ENCODE data around the gene CD300C.

CD300C gene

GRCh38 chr17:74569020-74570003 is 23.4 kb upstream of the CD300C start:
- no peaks in the 10 kb centered on the region for H3K4me1 ChIP-seq (ENCODE audit: low read length)
- no peaks in the 10 kb centered on the region for H3F3A ChIP-seq (ENCODE audit: insufficient read depth, low read length)
- no peaks in the 10 kb centered on the region for H3K79me2 ChIP-seq (ENCODE audit: low read length)
- TF ChIP-seq EZH2phosphoT487 (IDR thresholded peaks at IDR 0.05; ENCODE audit: low read length) (no peak), EZH2 (optimal IDR thresholded peaks at IDR 0.05; ENCODE audit: low read depth, low read length) (no peak), CTCF (IDR thresholded peaks at IDR 0.05; ENCODE audit: low read length) (no peak)
- H3K4me2 ChIP-seq (ENCODE audit: low read depth, low read length): no peak overlapping the region
- no peak overlapping the region for H2AFZ ChIP-seq (ENCODE audit: low read length)
- no peak overlapping the region for H3K27ac ChIP-seq (ENCODE audit: low read length)
- no peaks in the 10 kb centered on the region for H3K9me2 ChIP-seq (replicated peaks; ENCODE audit: insufficient read depth, low read length)
- peaks cover 82% of the 10 kb centered on the region for H3K27me3 ChIP-seq (replicated peaks; ENCODE audit: insufficient read depth, low read length)
- H3K9ac ChIP-seq (ENCODE audit: low read length): no peak overlapping the region
- no peaks in the 10 kb centered on the region for H3K9me3 ChIP-seq (replicated peaks; ENCODE audit: insufficient read depth, low read length)
- no peaks in the 10 kb centered on the region for H3K36me3 ChIP-seq (replicated peaks; ENCODE audit: insufficient read depth, low read length)
- H3K4me3 ChIP-seq (ENCODE audit: low read length): no peak overlapping the region
- peak; percentile 26 for DNase-seq
- no peaks in the 10 kb centered on the region for H4K20me1 ChIP-seq (ENCODE audit: insufficient read depth, low read length)

GRCh38 chr17:74568106-74568873 is 22.4 kb upstream of the CD300C start:
- no peak overlapping the region for H3K4me3 ChIP-seq (ENCODE audit: low read length)
- no peak overlapping the region for H3K9ac ChIP-seq (ENCODE audit: low read length)
- H3K36me3 ChIP-seq (replicated peaks; ENCODE audit: insufficient read depth, low read length): no peaks in the 10 kb centered on the region
- H3K4me1 ChIP-seq (ENCODE audit: low read length): no peaks in the 10 kb centered on the region
- no peaks in the 10 kb centered on the region for H3K79me2 ChIP-seq (ENCODE audit: low read length)
- peaks cover 85% of the 10 kb centered on the region for H3K27me3 ChIP-seq (replicated peaks; ENCODE audit: insufficient read depth, low read length)
- H3K9me2 ChIP-seq (replicated peaks; ENCODE audit: insufficient read depth, low read length): no peaks in the 10 kb centered on the region
- TF ChIP-seq EZH2 (optimal IDR thresholded peaks at IDR 0.05; ENCODE audit: low read depth, low read length) (no peak), EZH2phosphoT487 (IDR thresholded peaks at IDR 0.05; ENCODE audit: low read length) (no peak), CTCF (IDR thresholded peaks at IDR 0.05; ENCODE audit: low read length) (no peak)
- H3F3A ChIP-seq (ENCODE audit: insufficient read depth, low read length): no peaks in the 10 kb centered on the region
- no peak for DNase-seq
- H3K9me3 ChIP-seq (replicated peaks; ENCODE audit: insufficient read depth, low read length): no peaks in the 10 kb centered on the region
- no peaks in the 10 kb centered on the region for H4K20me1 ChIP-seq (ENCODE audit: insufficient read depth, low read length)
- no peak overlapping the region for H2AFZ ChIP-seq (ENCODE audit: low read length)
- H3K4me2 ChIP-seq (ENCODE audit: low read depth, low read length): no peak overlapping the region
- no peak overlapping the region for H3K27ac ChIP-seq (ENCODE audit: low read length)

GRCh38 chr17:74567397-74567796 is 21.5 kb upstream of the CD300C start, which contains the start of gene CD300H:
Gene CD300H, minus strand, starts transcription at chr17:74567509.
- H3K4me2 ChIP-seq (ENCODE audit: low read depth, low read length): no peak within 1 kb of the TSS

More at GRCh38 chr17:74567397-74567796, 21.5 kb upstream of the CD300C start, which contains the start of gene CD300H:
- Histone ChIP-seq H3K27me3 (replicated peaks; ENCODE audit: insufficient read depth, low read length) (peaks cover 85% of the 10 kb centered on the region), H3K9ac (ENCODE audit: low read length) (no peak within 1 kb of the TSS), H3K36me3 (replicated peaks; ENCODE audit: insufficient read depth, low read length) (no peaks in the 10 kb centered on the region), H3K9me2 (replicated peaks; ENCODE audit: insufficient read depth, low read length) (no peaks in the 10 kb centered on the region), H2AFZ (ENCODE audit: low read length) (no peak within 1 kb of the TSS), H3K79me2 (ENCODE audit: low read length) (no peaks in the 10 kb centered on the region), H3K4me1 (ENCODE audit: low read length) (no peaks in the 10 kb centered on the region), H4K20me1 (ENCODE audit: insufficient read depth, low read length) (no peaks in the 10 kb centered on the region), H3K4me3 (ENCODE audit: low read length) (no peak within 1 kb of the TSS), H3F3A (ENCODE audit: insufficient read depth, low read length) (no peaks in the 10 kb centered on the region), H3K27ac (ENCODE audit: low read length) (no peak within 1 kb of the TSS), H3K9me3 (replicated peaks; ENCODE audit: insufficient read depth, low read length) (no peaks in the 10 kb centered on the region)
- DNase-seq: no peak
- TF ChIP-seq EZH2 (optimal IDR thresholded peaks at IDR 0.05; ENCODE audit: low read depth, low read length): no peak
- no peak for TF ChIP-seq EZH2phosphoT487 (IDR thresholded peaks at IDR 0.05; ENCODE audit: low read length)
- no peak for TF ChIP-seq CTCF (IDR thresholded peaks at IDR 0.05; ENCODE audit: low read length)

All from MM.1S (cell line).